ENCODE results near the gene MMP17. TPM values are rescaled to one million over a fixed set of nuclear protein-coding genes. Genes with fewer than 3 reads are reported as not detected.

MMP17 gene
- total and polyA plus RNA-seq, 2 donors (not counting 3 experiments of a cell fraction or from before 2014, with no cell fraction given), result 3.6 to 10.8 TPM

- dilution Hi-C loops (cut with MboI; ENCODE audit: extremely low pct_ligation_motif_present, low sequenced_read_pairs) (no loop called here), intact Hi-C loops (cut with micrococcal nuclease) (no loop called here)
- no peak overlapping the region for H3K9ac ChIP-seq (replicated peaks; ENCODE audit: extremely low read depth, insufficient read depth, low read length)
- no peaks in the 10 kb centered on the region for H3K9me1 ChIP-seq (replicated peaks; ENCODE audit: control insufficient read depth, extremely low read depth, insufficient read depth, low read length)
- no peak overlapping the region for H3K4me3 ChIP-seq (replicated peaks in 1 of 3; ENCODE audit: insufficient read depth in 1 of 3, low read depth in 1 of 3, low read length in 3 of 3)
- FAIRE-seq (no peak), DNase-seq (ENCODE audit: low read depth, low spot score) (no peak)
- POLR2A ChIA-PET, result interaction anchor here (0.6 kb wide), 1 partner anchor 13 kb away, joined by 3 read pairs; no protein-coding TSS in a partner anchor
- no peaks in the 10 kb centered on the region for H3K4me1 ChIP-seq (ENCODE audit: control insufficient read depth, extremely low read depth, insufficient read depth, low read length)
- no TSS peak for BruUV-seq (replicated peaks)
- no peak overlapping the region for H3K4me2 ChIP-seq (ENCODE audit: insufficient read depth, low read length)
- no peaks in the 10 kb centered on the region for H4K20me1 ChIP-seq (replicated peaks; ENCODE audit: control insufficient read depth, extremely low read depth, insufficient read depth, low read length)
- no peaks in the 10 kb centered on the region for H3K79me2 ChIP-seq (ENCODE audit: control insufficient read depth, insufficient read depth, low read length)
- H3K27me3 ChIP-seq (ENCODE audit: control insufficient read depth in 2 of 2, insufficient read depth in 2 of 2, low read length in 2 of 2), result no peaks in the 10 kb centered on the region
- no peak overlapping the region for H3K27ac ChIP-seq (ENCODE audit: insufficient read depth, low read depth, low read length)
- no peak for TF ChIP-seq POLR2AphosphoS5 (IDR thresholded peaks at IDR 0.05; ENCODE audit: insufficient read depth, low read depth, low read length)
- TF ChIP-seq MYC (IDR thresholded peaks at IDR 0.05; ENCODE audit: low read depth, low read length), result no peak
- TF ChIP-seq JUN (IDR thresholded peaks at IDR 0.05; ENCODE audit: borderline replicate concordance, insufficient read depth, insufficient read length, low read depth), result no peak
- no peak for TF ChIP-seq GATA2 (IDR thresholded peaks at IDR 0.05; ENCODE audit: insufficient read depth, insufficient read length, low read depth, low read length)
- TF ChIP-seq POLR2A (IDR thresholded peaks at IDR 0.05; ENCODE audit: low read depth, low read length), result no peak
- peaks cover 4 to 19% of the 10 kb centered on the region in 2 experiments for H3K36me3 ChIP-seq (ENCODE audit: control insufficient read depth in 2 of 2, extremely low read depth in 1 of 2, insufficient read depth in 2 of 2, low read length in 2 of 2)
- CTCF ChIA-PET, result interaction anchor here (0.7 kb wide), 1 partner anchor 20 kb away, joined by 3 read pairs; no protein-coding TSS in a partner anchor
- H2AFZ ChIP-seq (ENCODE audit: low read depth, low read length), result no peak overlapping the region
- H3K9me3 ChIP-seq (replicated peaks; ENCODE audit: control insufficient read depth, insufficient read depth, low read length), result no peaks in the 10 kb centered on the region
Measured at GRCh38 chr12:131782061-131782460, 46.1 kb upstream of the MMP17 start.

- ChIA-PET POLR2A (interaction anchor here (0.5 kb wide), 1 partner anchor 37 kb away, joined by 5 read pairs; no protein-coding TSS in a partner anchor), CTCF (interaction anchor here (1.1 to 1.5 kb wide), 4 partner anchors 11 to 52 kb away, joined by 3 to 5 read pairs (median 4); no protein-coding TSS in a partner anchor)
- dilution Hi-C loops (cut with MboI; ENCODE audit: extremely low pct_ligation_motif_present, low sequenced_read_pairs) (no loop called here), intact Hi-C loops (cut with micrococcal nuclease) (loop anchor here (1.0 kb wide), 1 partner anchor 44 kb away; the partner anchor contains the start of gene MMP17)
- Histone ChIP-seq H3K9me3 (replicated peaks; ENCODE audit: control insufficient read depth, insufficient read depth, low read length) (no peaks in the 10 kb centered on the region), H4K20me1 (replicated peaks; ENCODE audit: control insufficient read depth, extremely low read depth, insufficient read depth, low read length) (no peaks in the 10 kb centered on the region), H3K9me1 (replicated peaks; ENCODE audit: control insufficient read depth, extremely low read depth, insufficient read depth, low read length) (no peaks in the 10 kb centered on the region), H3K4me3 (replicated peaks in 1 of 3; ENCODE audit: insufficient read depth in 1 of 3, low read depth in 1 of 3, low read length in 3 of 3) (no peak overlapping the region), H3K79me2 (ENCODE audit: control insufficient read depth, insufficient read depth, low read length) (no peaks in the 10 kb centered on the region), H3K36me3 (ENCODE audit: control insufficient read depth in 2 of 2, extremely low read depth in 1 of 2, insufficient read depth in 2 of 2, low read length in 2 of 2) (peaks cover 6 to 20% of the 10 kb centered on the region in 2 experiments), H3K4me1 (ENCODE audit: control insufficient read depth, extremely low read depth, insufficient read depth, low read length) (no peaks in the 10 kb centered on the region), H3K9ac (replicated peaks; ENCODE audit: extremely low read depth, insufficient read depth, low read length) (no peak overlapping the region), H3K27me3 (ENCODE audit: control insufficient read depth in 2 of 2, insufficient read depth in 2 of 2, low read length in 2 of 2) (no peaks in the 10 kb centered on the region), H2AFZ (ENCODE audit: low read depth, low read length) (no peak overlapping the region), H3K27ac (ENCODE audit: insufficient read depth, low read depth, low read length) (peak overlapping the region; percentile 55), H3K4me2 (ENCODE audit: insufficient read depth, low read length) (no peak overlapping the region)
- TSS peak; percentile 42 for BruUV-seq (replicated peaks)
- no peak for TF ChIP-seq EZH2 (IDR thresholded peaks at IDR 0.05; ENCODE audit: borderline replicate concordance, low read depth, low read length, severe bottlenecking)
- TF ChIP-seq FOS (IDR thresholded peaks at IDR 0.05; ENCODE audit: borderline replicate concordance, insufficient read depth, low read length), result no peak
- peak; percentile 19 for TF ChIP-seq JUN (IDR thresholded peaks at IDR 0.05; ENCODE audit: borderline replicate concordance, insufficient read depth, insufficient read length, low read depth)
- DNase-seq (ENCODE audit: low read depth, low spot score) (no peak), FAIRE-seq (peak; percentile 57)
Measured at GRCh38 chr12:131783915-131784541, 44.2 kb upstream of the MMP17 start.
